ENCODE data around the gene MXD3.

DNA sequence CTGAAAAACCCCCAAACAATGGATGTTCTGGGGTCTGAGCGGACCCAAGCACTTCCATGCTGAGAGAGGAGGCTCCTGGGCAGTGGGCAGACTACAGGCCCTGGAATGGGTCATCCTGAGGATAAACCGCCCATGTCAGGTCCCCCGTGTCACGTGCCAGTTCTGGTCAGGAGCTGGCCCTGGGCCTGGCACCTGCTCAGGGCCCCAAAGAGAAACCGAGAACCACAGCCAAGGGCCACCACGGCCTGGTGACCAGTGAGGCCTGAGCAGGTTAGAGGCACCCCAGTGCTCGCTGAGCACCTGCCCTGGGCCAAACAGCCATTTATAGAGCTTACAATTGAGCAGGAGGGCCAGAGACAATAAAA, 24.0 kb upstream of the MXD3 start:
- TF ChIP-seq, protein P1, sequence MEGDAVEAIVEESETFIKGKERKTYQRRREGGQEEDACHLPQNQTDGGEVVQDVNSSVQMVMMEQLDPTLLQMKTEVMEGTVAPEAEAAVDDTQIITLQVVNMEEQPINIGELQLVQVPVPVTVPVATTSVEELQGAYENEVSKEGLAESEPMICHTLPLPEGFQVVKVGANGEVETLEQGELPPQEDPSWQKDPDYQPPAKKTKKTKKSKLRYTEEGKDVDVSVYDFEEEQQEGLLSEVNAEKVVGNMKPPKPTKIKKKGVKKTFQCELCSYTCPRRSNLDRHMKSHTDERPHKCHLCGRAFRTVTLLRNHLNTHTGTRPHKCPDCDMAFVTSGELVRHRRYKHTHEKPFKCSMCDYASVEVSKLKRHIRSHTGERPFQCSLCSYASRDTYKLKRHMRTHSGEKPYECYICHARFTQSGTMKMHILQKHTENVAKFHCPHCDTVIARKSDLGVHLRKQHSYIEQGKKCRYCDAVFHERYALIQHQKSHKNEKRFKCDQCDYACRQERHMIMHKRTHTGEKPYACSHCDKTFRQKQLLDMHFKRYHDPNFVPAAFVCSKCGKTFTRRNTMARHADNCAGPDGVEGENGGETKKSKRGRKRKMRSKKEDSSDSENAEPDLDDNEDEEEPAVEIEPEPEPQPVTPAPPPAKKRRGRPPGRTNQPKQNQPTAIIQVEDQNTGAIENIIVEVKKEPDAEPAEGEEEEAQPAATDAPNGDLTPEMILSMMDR (IDR thresholded peaks at IDR 0.05) = no peak
- TF ChIP-seq ZFX (IDR thresholded peaks at IDR 0.05; ENCODE audit: borderline replicate concordance) = no peak

All from 22Rv1 (cell line).